Middle frontal gyrus (tissue), 1 donor: Measurements from ENCODE around the gene MYBL2.

Experiments
- DNase-seq: peaks from one replicate; pipeline ENCODE4 v3.0.0-alpha.2; 2015; ENCODE audit warnings: low spot score; ENCODE audit errors: extremely low spot score

The MYBL2 gene

DNA sequence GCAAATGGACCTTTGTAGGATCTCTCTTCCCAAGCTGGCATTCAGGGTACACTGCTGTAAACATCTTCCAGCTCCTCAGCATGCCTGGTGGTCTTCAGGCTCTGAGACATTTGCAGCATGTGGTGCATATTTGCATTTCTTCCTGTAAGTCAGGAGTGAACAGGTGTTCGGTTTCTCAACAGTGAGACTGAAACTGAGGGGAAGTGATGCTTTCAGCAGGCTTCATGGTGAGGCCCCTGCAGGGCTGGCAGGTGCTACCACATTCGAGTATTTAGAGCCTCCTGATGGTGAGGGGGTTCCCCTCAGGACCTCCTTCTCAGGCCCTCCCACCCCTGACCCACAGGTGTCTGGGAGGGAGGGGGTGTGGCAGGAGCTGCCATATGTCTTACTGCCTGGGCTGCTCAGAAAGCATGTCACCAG lies 15.1 kb downstream of the MYBL2 start:
- DNase-seq = no peak

DNA sequence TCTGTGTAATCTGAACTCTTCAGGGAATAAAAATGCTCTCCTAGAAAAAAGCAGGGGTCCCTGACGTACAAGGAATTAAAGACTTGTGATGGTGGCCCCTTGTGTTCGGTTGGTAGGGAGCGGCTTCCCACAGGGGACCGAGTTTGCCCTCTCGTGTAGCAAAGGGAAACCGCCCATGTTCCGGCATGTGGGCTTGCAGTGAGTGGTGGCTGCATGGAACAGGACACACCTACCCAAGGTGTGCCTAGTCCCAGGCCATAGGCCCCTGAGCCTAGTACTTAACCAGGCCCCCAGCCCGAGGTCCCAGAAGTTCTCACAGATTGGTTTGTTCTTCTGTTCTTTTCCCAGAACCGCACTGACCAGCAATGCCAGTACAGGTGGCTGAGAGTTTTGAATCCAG lies 15.5 kb downstream of the MYBL2 start:
- no peak for DNase-seq

DNA sequence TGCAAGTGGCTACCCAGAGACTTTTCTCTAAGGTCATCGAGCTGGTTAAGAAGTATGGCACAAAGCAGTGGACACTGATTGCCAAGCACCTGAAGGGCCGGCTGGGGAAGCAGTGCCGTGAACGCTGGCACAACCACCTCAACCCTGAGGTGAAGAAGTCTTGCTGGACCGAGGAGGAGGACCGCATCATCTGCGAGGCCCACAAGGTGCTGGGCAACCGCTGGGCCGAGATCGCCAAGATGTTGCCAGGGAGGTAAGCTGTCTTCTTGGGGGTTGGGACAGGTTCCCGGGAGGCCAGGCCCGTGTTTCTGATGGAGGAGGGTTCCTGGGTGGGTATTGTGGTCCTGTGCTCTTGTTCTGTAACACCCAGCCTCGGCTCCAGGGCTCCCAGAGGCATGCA lies 19.9 kb downstream of the MYBL2 start:
- DNase-seq = no peak

- DNase-seq = no peak
These were observed 22.3 kb downstream of the MYBL2 start for GRCh38 chr20:43689165-43689564.

DNA sequence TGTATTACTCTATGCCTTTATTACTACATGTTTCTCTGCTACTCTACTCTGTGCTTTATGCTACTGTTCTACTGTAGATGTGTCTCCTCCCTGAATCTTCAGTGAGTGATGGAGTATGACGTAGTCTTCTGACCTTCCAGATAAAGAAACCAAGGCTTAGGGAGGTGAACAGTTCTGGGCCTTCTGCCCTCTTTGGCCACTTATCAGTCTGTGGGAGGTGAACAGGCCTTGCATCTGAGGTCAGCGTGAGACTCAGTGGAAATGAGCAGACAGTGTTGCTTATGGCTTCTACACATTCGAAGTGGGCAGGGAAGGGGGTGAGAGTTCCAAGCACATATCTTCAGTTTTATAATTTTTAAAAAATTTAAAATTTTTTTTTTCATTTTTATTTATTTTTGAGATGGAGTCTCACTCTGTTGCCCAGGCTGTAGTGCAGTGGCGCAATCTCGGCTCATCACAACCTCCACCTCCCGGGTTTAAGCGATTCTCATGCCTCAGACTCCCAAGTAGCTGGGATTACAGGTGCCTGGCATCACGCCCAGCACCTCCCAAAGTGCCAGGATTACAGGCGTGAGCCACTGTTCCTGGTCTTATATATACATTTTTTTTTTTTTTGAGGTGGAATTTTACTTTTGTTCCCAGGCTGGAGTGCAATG lies 24.2 kb downstream of the MYBL2 start:
- DNase-seq = no peak

DNA sequence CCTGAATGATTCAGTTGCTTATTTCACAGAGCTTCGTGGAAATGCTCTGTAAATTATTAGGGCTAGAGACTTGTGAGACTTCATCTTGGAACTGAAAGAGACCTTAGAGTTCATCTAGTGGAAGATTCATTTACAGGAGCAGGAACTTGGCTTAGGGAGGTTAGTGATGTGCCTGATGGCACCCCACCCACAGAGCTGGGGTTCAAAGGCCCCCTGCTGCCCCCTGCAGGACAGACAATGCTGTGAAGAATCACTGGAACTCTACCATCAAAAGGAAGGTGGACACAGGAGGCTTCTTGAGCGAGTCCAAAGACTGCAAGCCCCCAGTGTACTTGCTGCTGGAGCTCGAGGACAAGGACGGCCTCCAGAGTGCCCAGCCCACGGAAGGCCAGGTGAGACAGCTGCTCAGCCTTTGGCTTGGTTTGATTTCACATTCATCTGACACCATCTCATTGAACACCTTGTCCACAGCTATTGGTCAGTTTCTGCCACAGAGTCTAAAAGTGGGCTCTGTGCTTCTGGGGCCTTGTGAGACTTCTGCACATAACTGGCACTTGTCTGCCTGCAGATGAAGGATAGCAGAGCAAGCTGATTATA lies 25.1 kb downstream of the MYBL2 start:
- DNase-seq = no peak

GRCh38 chr20:43694763-43695162 lies 27.8 kb downstream of the MYBL2 start:
- DNase-seq = no peak

- DNase-seq = no peak
These were observed 28.7 kb downstream of the MYBL2 start for GRCh38 chr20:43695571-43695970.

GRCh38 chr20:43699941-43700565 lies 33.1 kb downstream of the MYBL2 start:
- DNase-seq = no peak

DNA sequence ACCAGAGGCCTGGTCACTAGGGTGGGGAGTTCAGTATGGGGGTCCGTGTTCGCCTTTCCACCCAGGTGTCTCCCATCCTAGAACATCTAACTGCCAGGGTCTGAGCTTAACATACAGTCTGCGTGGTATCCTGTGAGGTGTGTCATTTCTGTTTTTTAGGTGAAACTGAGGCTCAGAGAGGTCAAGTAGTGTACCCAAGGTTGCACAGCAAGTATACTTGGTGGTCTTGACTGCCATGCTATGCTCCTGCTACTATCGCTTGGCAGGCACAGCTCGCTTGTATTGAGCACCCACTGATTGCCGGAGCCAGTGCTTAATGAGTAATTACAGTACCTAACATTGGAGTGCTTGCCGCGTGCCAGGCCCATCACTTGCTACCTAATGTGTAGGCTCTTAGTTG lies 33.7 kb downstream of the MYBL2 start:
- no peak for DNase-seq

GRCh38 chr20:43702502-43702901 lies 35.6 kb downstream of the MYBL2 start:
- no peak for DNase-seq

DNA sequence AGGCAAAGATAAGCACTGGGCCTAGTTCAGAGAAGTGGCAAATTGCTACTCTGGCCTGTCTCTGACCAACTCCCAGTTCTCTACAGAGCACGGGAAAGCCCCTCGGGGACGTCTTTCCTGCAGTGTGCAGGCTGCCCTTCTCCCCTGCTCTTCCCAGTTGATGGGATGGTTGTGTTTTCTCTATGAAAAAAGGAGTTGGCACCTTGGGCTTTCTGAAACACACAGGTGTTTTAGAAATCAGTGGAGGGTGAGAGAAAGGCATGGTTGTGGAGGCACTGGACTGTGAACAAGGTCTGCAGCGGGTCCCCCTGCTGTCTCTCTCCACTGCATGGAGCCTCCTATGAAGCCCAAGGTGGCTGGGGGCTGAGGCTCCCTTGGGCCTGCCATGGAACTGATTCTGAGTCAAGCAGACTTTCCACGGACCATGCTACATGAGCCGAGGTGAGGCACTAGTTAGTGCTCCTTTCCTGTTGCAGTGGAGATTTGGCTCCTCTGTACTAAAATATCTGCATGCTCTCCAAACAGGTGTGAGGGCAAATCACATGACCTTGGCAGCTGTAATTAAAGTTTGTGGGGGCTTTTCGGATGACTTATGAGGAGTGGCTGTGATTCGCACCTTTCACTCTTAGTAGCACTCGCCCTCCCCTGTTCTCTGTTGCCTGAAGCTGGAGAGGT lies 43.6 kb downstream of the MYBL2 start:
- DNase-seq = no peak

GRCh38 chr20:43711098-43711654 lies 44.3 kb downstream of the MYBL2 start:
- DNase-seq = no peak

GRCh38 chr20:43715044-43715443 lies 48.1 kb downstream of the MYBL2 start:
- DNase-seq = no peak

DNA sequence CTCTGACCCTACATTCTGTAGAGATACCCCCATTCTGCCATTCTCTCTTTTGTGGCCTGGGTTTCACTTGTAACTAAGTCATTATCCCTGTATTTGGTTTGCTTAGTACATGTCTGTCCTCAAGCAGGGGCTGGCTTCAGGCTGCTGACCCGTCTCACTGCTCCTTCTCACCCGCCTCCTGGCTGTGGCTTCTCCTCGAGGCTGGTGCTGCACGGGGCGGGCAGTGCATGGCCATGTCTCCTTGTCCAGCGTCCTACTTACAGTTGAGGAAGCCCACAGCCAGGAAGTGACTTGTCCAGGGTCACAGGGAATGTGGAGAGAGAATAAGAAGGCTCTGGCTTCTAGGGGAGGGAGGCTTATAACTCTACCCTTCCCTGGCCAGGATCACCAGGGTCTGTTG lies 48.6 kb downstream of the MYBL2 start:
- DNase-seq = no peak

DNA sequence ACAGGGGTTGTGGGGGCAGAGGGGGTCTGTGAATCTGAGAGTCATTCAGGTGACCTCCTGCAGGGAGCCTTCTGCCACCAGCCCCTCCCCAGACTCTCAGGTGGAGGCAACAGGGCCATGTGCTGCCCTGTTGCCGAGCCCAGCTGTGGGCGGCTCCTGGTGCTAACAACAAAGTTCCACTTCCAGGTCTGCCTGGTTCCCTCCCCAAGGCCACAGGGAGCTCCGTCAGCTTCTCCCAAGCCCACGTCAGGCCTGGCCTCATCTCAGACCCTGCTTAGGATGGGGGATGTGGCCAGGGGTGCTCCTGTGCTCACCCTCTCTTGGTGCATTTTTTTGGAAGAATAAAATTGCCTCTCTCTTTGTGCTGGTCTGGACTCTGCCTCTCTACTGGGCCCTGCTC lies 49.2 kb downstream of the MYBL2 start:
- DNase-seq = no peak

- DNase-seq = no peak
These were observed 50.1 kb downstream of the MYBL2 start for GRCh38 chr20:43716757-43717615.

DNA sequence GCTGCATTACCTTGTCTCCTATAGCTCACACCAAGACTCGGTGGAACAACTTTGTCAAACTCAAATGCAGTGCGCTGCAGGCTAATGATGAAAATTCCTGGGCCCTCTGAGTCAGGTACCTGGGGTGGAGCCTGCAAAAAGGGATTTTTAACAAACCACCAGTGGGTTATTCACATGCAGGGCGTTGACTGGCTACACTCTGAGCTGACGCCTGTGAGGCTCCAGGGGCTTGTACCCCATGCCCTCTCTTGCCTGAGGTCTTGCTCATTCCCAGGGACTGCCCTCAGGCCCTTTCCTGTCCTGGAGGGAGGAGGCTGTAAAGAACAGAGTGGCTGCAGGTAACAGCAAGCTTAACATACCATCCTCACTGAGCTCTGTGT lies 50.7 kb downstream of the MYBL2 start:
- no peak for DNase-seq

DNA sequence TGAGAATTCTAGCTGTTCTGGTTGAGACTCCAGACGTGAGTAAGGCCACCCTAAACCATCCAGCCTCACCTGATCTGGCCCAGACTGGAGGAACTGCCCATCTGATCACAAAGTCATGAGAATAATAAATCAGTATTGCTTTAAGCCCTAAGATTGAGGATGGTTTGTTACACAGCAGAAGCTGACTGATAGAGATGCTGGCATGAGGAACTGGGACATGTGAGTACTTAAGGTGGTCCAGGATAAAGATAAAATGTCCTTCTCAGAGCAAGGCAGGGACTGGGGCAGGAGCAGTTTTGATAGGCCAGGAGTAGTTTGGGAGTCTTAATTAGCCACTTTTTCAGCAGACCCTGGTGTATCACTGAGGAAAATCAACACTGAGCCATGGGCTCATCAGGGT lies 53.1 kb downstream of the MYBL2 start:
- DNase-seq = no peak

- no peak for DNase-seq
These were observed 54.1 kb downstream of the MYBL2 start for GRCh38 chr20:43721097-43721428.

GRCh38 chr20:43721429-43722152 lies 54.7 kb downstream of the MYBL2 start:
- no peak for DNase-seq
